ENCODE data around the gene CREB3L4. TPM values are rescaled to one million over a fixed set of nuclear protein-coding genes. Genes with fewer than 3 reads are reported as not detected.
A peak's percentile ranks its signal among the peaks of the same experiment; 100 is the strongest.

The CREB3L4 gene
- total and polyA plus RNA-seq, 2 of the 4 experiments (the other 2 are of a cell fraction): 6.5 to 9.8 TPM

DNA sequence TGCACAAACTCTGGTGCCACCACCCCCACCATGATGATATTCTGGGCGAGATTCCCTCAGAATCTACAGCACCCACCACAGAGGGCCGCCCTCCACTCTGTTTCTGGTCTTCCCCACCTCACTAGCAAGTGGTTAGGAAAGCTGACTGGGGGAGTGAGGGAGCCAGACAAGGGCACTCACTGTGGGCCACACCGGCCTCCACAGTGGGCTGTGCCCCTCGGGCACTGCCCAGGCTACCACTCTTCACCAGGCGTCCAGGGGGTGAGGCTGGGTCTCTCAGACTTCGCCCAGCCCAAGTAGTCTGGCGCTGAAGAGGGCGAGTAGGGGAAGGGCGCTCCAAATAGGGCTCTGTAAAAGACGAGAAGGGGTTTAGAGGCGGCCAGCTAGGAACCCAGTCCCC, 33.7 kb upstream of the CREB3L4 start:
- Histone ChIP-seq H4K8ac (ENCODE audit: low read depth in 2 of 2, low read length in 2 of 2) (no peak overlapping the region), H3K14ac (replicated peaks; ENCODE audit: low read depth, low read length) (no peak overlapping the region), H4K20me1 (ENCODE audit: insufficient read depth, low read length) (peaks cover 4% of the 10 kb centered on the region; the same call in 1 of the 2 replicates), H2BK15ac (ENCODE audit: low read depth, low read length) (no peak overlapping the region), H3K27me3 (ENCODE audit: control insufficient read depth, insufficient read depth, low read length) (no peaks in the 10 kb centered on the region), H3K23ac (ENCODE audit: low read depth, low read length) (no peak overlapping the region), H4K91ac (ENCODE audit: insufficient read depth, low read depth, low read length) (no peak overlapping the region), H3K4ac (ENCODE audit: low read depth, low read length) (no peak overlapping the region), H3K27ac (ENCODE audit: insufficient read depth, low read length) (no peak overlapping the region), H3K36me3 (ENCODE audit: control insufficient read depth, insufficient read depth, low read length) (peaks cover 66% of the 10 kb centered on the region), H4K5ac (ENCODE audit: low read depth, low read length) (no peak overlapping the region), H2BK20ac (ENCODE audit: low read depth, low read length) (no peak overlapping the region), H3K79me1 (ENCODE audit: low read depth in 1 of 2, low read length in 2 of 2) (peaks cover 0 to 5% of the 10 kb centered on the region in 2 experiments; a peak in 2 of 4 replicates), H3K9ac (ENCODE audit: low read depth, low read length) (no peak overlapping the region), H3K4me3 (ENCODE audit: insufficient read depth, low read depth, low read length) (no peak overlapping the region), H3K56ac (ENCODE audit: extremely low read depth, insufficient read depth, low read length) (no peak overlapping the region), H2AK5ac (ENCODE audit: low read depth, low read length) (no peak overlapping the region), H3K4me1 (ENCODE audit: control insufficient read depth, insufficient read depth, low read length) (peaks cover 3% of the 10 kb centered on the region), H2AFZ (replicated peaks; ENCODE audit: low read length, poor library complexity) (no peak overlapping the region), H3K9me3 (ENCODE audit: control insufficient read depth, insufficient read depth, low read length) (no peaks in the 10 kb centered on the region), H2AK9ac (replicated peaks; ENCODE audit: low read depth, low read length, poor library complexity) (peak overlapping the region; percentile 16), H3K4me2 (ENCODE audit: low read depth, low read length) (no peak overlapping the region), H3K18ac (ENCODE audit: low read depth, low read length) (no peak overlapping the region), H2BK120ac (ENCODE audit: low read depth, low read length) (no peak overlapping the region), H3K9me1 (ENCODE audit: insufficient read depth, low read length) (peaks cover 6% of the 10 kb centered on the region), H2BK5ac (ENCODE audit: low read depth, low read length, poor library complexity, severe bottlenecking) (no peak overlapping the region)
- intact Hi-C loops (cut with micrococcal nuclease): no loop called here
- CTCF ChIA-PET: no interaction called here
- in situ Hi-C loops (cut with MboI; ENCODE audit: low sequenced_read_pairs): no loop called here
- 100% methylated on average over 5 of the region's 11 CpGs; no CpG with 5 or more reads in 1 of the 2 experiments for WGBS, 2 experiments (ENCODE audit: extremely low coverage in 2 of 2, insufficient read length in 1 of 2)
- dilution Hi-C loops (cut with HindIII; ENCODE audit: low sequenced_read_pairs, unreplicated experiment): no loop called here
- TF ChIP-seq FOS (IDR thresholded peaks at IDR 0.05; ENCODE audit: low read depth, low read length) (no peak), POLR2A (IDR thresholded peaks at IDR 0.05; ENCODE audit: low read depth, low read length) (no peak), RCOR1 (IDR thresholded peaks at IDR 0.05; ENCODE audit: insufficient replicate concordance, low read length) (no peak), BHLHE40 (IDR thresholded peaks at IDR 0.05; ENCODE audit: low read depth, low read length) (no peak), CEBPB (IDR thresholded peaks at IDR 0.05; ENCODE audit: low read depth, low read length) (no peak), MXI1 (IDR thresholded peaks at IDR 0.05; ENCODE audit: borderline replicate concordance, low read depth, low read length) (no peak), RAD21 (IDR thresholded peaks at IDR 0.05; ENCODE audit: low read length) (no peak), SMC3 (IDR thresholded peaks at IDR 0.05; ENCODE audit: low read depth, low read length) (no peak)
- TF ChIP-seq, protein P1, sequence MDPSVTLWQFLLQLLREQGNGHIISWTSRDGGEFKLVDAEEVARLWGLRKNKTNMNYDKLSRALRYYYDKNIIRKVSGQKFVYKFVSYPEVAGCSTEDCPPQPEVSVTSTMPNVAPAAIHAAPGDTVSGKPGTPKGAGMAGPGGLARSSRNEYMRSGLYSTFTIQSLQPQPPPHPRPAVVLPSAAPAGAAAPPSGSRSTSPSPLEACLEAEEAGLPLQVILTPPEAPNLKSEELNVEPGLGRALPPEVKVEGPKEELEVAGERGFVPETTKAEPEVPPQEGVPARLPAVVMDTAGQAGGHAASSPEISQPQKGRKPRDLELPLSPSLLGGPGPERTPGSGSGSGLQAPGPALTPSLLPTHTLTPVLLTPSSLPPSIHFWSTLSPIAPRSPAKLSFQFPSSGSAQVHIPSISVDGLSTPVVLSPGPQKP (IDR thresholded peaks at IDR 0.05; ENCODE audit: borderline replicate concordance, low read depth, low read length): no peak
- TF ChIP-seq, protein P2, sequence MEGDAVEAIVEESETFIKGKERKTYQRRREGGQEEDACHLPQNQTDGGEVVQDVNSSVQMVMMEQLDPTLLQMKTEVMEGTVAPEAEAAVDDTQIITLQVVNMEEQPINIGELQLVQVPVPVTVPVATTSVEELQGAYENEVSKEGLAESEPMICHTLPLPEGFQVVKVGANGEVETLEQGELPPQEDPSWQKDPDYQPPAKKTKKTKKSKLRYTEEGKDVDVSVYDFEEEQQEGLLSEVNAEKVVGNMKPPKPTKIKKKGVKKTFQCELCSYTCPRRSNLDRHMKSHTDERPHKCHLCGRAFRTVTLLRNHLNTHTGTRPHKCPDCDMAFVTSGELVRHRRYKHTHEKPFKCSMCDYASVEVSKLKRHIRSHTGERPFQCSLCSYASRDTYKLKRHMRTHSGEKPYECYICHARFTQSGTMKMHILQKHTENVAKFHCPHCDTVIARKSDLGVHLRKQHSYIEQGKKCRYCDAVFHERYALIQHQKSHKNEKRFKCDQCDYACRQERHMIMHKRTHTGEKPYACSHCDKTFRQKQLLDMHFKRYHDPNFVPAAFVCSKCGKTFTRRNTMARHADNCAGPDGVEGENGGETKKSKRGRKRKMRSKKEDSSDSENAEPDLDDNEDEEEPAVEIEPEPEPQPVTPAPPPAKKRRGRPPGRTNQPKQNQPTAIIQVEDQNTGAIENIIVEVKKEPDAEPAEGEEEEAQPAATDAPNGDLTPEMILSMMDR (conservative IDR thresholded peaks at IDR 0.05; ENCODE audit: low read depth, low read length): no peak
- POLR2A ChIA-PET (ENCODE audit: unreplicated experiment): no interaction called here
- BruUV-seq (replicated peaks): no TSS peak
- ATAC-seq (ENCODE audit: low read depth) (no peak), DNase-seq (no peak)
